Stimulated activated CD8-positive, alpha-beta memory T cell treated with anti-CD3 and anti-CD28 coated beads, Interleukin-15, amount 100 ng/mL, for 24 hours (primary cell): Measurements from ENCODE around the gene LSM4.
"Not testable (repeated sequence)": the region's sequence is repeated elsewhere in the genome, so short reads cannot be mapped to it uniquely, and the experiment has no call there.

Experiments used
- DNase-seq: peaks from one replicate; pipeline ENCODE4 v3.0.0-alpha.2; 2020; ENCODE audit warnings: low read depth

The LSM4 gene

DNA sequence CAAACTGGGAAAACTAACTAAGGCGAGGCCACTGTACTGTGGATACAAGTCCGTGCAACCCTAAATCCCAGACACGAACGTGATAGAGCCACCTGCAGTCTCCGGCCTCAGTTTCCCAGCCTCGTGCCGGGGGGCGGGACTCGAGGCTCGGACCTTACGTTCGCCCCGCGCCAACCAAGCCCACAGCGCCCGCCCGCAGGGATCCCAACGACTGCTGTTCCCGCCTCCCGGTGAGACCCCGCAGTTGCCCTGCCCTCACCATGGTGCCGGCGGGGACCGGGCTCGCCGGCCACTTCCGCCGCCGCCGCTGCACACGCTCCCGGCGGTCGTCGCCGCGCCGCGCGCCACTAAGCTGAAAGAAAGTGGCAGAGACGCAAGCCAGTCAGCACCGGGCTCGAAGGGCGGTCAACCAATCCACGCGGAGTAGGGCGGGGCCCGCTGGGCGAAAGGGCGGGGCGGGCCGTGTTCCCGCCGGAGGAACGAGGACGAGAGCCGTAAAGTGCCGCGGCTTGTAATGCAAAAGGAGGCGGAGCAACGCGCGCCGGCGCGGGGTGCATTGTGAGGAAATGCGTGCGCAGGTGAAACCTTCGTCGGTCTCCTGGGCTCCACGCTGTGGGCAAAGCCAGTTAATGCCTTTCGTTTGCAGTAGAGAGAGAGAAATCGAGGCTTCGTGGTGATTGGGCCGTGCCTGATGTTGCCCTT, at the start of gene LSM4:
Gene LSM4, minus strand, starts transcription at position 318 of the 702 bp plus-strand sequence. Its CDS starts 56 bp downstream, at position 262.
- DNase-seq, result peak; percentile 96

DNA sequence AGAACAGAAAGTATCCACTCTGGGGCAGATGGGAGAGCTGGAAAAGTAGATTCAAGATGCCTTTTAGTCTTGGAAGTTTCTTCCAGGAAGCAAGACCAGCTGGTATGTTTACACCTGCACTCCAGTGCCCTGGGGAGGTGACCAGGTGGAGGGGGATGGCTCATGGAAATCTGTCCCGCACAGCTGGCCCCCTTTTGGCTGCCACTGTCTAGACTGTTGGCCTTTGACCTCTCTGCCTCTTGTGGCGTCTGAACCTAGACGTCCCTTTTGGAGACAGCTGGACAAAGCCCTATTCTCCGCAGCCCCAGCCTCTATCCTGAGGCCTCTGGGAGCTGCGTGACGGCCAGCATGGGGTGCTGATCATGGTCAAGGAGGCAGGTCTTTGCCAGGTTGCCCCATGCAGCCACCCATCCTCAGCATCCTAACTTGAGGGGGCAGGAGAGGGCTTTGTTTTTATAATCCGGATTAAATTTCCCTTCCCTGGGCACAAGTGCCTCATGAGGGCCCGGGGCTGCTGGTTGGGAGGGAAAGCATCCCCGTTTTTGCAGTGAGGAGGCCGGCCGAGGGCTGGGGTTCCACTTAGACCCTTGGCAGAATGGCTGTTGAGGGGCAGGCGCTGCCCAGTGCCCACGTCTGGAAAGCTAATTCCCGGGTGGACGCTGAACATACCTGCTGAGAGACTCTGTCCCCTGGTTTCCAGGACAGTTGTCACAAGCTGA, 45.8 kb upstream of the LSM4 start:
- no peak for DNase-seq

DNA sequence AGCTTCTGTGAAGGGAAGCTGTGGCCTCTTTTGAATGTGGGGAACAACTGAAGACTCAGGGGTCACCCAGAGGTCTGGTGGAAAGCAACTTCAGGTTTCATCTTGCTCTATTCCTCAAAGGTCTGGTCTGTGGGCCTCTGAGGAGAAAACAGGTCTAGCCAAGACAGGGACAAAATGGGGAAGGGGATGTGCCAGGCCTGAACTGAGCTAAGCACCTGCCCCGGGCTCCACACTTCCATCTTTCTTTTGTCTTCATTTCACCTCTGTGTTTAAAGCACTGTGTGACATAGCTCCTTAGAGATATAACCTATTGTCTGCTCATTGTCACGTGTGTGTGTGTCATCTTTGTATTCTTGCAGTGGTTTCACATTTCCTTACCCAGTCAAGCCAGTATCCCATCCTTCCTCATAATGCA, 43.2 kb upstream of the LSM4 start:
- DNase-seq, result no peak

DNA sequence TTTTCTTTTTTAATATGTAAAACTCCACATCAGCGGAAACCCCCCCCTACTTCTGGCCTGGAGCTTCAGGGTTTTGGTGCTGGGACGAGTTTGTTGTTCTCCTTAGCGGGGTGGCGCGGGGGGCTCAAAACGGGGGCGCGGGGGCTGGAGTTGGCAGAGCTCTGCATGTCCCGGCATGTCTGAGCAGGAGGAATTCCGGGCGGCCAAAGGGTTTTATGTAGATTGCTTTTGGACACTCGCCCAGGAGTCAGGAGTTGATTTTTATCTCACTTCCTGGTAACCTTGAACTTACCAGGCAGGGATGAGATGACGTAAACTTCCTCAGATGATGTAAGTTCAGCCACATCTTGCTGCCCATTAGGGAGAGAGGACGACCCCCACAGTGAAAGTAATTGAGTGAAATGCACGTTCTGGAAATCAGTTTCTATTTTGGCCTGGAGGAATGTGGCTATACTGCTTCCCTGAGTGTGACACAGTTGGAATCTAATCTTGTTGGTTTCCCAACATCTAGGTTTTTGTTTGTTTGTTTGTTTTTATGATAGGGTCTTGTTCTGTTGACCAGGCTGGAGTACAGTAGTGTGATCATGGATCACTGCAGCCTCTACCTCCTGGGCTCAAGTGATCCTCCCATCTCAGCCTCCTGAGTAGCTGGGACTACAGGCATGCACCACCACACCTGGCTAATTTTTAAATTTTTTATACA, 42.1 kb upstream of the LSM4 start:
- DNase-seq, result no peak

DNA sequence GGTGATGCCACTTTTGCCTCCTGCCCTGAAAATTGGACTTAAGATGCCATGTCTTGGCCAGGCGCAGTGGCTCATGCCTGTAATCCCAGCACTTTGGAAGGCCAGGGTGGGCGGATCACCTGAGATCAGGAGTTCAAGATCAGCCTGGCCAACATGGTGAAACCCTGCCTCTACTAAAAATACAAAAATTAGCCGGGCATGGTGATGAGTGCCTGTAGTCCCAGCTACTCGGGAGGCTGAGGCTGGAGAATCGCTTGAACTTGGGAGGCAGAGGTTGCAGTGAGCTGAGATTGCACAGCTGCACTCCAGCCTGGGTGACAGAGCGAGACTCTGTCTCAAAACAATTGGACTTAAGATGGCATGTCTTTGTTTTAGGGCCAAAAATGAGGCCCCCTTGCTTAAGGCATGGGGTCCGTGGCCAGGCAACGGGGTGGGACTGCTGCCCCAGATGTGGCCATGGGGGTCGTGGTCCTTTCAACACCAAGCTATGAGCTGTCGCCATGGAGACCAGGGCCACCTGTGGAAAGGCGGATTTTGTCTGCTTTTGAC, 41.5 kb upstream of the LSM4 start:
- not testable (repeated sequence) for DNase-seq

DNA sequence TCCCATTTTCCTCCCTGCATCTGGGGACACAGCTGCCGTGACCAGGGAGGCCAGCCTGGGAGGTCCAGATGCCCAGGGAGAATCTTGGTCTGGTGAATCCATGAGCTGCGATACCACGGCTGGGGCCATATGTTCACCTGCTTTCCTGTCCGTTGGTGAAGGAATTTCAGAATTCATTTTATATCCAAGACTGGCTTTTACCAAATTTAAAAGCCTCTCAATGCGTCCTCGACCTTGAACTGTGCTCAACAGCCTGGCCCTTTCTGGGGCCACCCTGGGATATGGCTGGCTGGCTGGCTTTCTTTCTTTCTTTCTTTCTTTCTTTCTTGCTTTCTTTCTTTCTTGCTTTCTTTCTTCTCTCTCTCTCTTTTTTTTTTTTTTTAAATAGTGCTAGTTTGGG, 40.9 kb upstream of the LSM4 start:
- no peak for DNase-seq

DNA sequence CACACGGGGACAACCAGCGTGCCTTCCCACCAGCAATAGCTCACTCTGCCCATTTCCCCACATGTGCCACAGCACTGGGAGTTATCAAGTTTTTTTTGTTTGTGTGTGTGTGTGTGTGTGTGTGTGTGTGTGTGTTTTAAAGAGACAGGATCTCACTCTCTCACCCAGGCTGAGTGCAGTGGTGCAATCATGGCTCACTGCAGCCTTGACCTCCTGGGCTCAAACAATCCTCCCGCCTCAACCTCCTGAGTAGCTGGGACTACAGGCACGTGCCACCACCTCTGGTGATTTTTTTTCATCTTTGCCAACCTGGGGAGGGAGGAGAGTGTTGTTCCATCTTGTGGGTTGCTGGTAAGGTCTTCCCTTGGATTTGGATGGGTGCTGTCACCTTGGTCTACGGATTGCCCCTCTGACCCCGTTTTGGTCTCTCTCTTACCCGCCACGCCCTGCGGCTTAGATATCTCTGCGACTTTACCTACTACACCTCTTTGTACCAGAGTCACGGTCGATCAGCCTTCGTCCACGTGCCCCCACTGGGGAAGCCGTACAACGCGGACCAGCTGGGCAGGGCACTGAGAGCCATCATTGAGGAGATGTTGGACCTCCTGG, 40.2 kb upstream of the LSM4 start:
- no peak for DNase-seq

DNA sequence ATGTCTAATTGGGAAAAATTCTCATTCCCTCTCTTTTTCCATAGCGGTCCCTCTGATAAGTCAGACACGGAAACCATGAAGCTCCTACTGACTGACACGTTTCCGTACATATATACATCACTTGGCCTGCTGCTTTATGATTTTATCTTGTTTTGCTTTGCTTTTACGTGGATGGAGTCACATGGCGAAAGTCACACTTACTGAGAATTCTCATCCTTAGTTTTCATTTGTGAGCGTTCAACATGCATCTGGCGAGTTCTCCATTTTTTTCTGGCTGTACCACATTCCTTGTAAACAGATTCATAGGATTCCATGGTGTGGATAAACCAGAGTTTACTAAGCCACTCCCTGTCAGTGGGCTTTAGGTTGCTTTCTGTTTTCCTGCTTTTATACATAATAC, 38.8 kb upstream of the LSM4 start:
- no peak for DNase-seq

DNA sequence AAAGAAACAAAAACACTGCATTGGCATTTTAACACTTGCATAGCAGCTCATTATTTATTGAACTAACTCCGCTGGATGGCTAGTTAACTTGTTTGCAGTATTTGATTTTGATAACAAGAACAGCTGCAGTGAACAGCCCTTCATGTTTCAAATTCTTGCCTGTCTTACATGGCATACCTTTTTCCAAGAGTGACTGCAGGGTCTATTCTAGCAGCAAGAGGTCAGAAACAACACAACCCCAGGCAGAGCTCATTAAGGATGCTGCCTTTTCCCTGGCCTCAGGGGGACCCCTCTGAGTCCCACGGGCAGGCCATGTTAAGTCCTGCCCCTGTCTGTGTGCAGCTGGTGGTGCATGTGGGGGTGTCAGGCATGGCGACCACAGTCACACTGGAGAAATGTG, 34.2 kb upstream of the LSM4 start:
- no peak for DNase-seq

DNA sequence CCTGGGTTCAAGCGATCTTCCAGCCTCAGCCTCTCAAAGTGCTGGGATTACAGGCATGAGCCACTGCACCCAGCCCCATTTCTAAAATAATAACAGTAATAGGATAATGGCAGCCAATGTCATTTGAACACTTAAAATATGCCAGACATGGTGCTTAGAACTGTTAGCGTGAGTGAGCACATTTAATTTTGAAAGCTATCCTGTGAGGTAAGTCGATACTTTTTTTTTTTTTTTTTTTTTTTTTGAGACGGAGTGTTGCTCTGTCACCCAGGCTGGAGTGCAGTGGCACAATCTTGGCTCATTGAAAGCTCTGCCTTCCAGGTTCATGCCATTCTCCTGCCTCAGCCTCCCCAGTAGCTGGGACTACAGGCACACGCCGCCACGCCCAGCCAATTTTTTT, 31.9 kb upstream of the LSM4 start:
- not testable (repeated sequence) for DNase-seq

DNA sequence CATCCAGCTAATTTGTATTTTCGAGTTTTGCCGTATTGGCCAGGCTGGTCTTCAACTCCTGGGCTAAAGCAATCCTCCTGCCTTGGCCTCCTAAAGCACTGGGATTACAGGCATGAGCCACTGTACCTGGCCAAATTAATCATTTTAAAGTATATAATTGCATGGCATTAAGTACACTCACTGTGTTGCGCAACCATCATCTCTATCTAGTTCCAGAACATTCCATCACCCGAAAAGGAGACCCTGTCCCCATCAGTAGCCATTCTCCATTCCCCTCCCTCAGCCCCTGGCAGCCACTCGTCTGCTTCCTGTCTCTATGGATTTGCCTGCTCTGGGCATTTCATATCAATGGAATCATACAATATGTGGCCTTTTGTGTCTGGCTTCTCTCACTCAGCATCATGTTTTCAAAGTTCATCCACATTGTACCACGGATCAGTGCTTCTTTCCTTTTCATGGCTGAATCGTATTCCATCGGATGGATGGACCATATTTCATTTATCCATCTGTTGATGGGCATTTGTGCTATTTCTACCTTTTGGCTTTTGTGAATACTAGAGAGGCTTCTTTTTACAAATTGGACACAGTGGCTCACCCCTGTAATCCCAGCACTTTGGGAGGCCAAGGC, 30.6 kb upstream of the LSM4 start:
- no peak for DNase-seq

DNA sequence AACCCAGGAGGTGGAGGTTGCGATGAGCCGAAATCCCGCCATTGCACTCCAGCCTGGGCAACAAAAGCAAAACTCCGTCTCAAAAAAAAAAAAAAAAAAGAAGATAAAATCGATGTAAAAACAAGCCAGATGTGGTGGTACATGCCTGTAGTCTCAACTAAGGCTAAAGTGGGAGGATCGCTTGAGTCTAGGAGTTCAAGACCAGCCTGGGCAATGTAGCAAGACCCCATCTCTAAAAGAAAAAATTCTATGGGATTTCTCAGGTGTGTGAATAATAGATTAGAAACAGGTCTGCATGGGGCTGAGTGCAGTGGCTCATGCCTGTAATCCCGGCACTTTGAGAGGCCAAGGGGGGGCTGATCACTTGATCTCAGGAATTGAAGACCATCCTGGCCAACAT, 28.7 kb upstream of the LSM4 start:
- DNase-seq, result no peak

DNA sequence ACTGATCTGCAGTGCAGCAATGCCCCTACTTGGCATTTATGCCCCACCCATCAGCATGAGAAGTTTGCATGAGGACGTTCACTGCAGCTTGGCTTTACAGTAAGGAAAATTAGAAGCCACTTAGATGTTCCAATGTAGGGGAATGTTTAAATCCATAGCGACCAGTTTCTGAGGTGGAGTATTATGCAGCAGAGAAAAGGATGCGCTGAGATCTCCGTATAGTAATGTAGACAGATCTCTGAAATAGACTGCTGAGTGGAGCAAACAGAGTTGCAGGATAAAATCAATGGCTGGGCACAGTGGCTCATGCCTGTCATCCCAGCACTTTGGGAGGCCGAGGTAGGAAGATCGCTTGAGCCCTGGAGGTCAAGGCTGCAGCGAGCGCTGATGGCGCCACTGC, 27.6 kb upstream of the LSM4 start:
- DNase-seq, result no peak

DNA sequence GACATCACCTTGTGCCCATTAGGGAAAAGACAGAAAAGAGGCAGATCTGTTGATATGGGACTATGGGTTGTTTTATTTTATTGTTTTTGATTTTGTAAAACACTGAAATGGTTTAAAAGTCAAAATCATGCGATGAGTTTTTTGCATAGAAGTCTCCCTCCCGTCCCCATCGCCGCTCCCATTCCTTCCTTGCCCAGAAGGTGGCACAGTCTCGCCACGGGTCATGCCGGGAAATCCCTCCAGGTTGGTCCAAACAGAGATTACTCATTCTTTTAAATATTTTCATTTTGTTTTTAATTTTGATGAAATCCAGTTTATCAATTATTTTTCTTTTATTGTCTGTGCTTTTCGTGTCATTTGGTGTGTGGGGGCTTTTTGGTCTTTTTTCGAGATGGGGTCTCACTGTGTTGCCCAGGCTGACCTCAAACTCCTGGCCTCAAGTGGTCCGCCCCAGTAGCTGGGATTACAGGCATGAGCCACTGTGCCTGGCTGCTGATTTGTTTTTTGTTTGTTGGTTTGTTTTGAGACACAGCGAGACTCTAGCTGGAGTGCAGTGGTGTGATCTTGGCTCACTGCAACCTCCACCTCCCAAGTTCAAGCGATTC, 26.8 kb upstream of the LSM4 start:
- DNase-seq, result no peak

DNA sequence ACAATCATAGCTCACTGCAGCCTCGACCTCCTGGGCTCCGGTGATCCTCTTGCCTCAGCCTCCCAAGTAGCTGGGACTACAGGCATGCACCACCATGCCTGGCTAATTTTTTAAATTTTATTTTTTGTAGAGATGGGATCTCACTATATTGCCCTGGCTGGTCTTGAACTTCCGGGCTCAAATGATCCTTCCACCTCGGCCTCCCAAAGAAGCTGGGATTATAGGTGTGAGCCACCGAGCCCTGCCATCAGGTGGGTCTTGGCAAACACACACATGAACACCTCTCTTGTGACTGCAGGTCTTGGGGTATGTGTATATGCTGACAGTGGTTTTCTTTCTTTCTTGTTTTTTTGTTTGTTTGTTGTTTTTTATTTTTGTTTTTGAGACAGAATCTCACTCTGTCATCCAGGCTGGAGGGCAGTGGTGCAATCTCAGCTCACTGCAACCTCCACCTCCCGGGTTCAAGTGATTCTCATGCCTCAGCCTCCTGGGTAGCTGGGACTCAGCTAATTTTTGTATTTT, 26.0 kb upstream of the LSM4 start:
- DNase-seq, result not testable (repeated sequence)

DNA sequence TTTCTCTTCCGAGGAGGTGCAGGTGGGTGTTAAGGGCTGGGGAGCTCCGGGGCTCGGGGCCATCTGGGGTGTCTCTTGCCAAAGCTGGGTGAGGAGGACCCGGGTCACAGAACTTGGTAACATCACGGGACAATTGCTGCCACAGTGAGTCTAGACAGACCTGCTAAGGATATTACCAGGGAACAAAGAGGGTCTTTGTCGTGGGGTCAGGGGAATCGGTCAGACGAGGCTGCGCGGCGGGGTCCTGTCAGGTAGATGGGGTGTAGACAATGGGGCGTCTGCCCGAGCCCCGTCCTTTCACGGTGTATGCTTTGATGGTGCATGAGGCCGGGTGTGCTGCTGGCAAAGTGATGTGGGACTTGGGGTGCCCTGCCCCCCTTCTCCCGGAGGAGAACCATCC, 25.3 kb upstream of the LSM4 start:
- no peak for DNase-seq

DNA sequence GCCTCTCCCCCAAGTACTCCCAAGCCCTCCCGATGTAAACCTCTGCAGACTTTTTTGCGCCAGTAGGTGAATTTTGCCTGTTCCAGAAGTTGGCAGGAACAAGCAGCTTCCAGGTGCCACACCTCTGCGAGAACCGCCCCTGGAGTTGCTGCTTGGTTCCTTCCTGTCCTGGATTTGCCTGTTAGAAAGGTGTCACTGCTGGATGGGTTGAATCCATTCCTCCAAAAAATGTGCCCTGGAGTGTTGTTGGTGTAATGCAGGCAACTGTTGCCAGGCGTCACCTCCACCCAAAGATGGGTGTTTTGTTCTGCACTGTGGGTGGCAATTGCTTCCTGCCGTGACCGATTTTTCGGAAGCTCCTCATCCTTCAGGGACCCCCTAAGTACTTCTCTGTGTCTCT, 23.2 kb upstream of the LSM4 start:
- no peak for DNase-seq

DNA sequence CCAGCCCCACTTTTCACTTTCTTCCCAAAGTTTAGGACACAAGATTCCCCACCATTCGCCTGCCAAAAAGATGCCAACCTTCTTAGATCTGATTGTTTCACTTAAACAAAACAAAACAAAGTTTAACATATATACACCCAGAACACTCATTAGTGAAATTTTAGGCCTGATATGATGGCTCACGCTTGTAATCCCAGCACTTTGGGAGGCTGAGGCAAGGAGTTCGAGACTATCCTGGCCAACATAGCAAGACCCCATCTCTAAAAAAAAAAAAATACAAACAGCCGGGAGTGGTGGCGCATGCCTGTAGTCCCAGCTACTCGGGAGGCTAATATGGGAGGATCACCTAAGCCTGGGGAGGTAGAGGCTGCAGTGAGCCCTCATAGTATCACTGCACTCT, 22.4 kb upstream of the LSM4 start:
- DNase-seq, result no peak

DNA sequence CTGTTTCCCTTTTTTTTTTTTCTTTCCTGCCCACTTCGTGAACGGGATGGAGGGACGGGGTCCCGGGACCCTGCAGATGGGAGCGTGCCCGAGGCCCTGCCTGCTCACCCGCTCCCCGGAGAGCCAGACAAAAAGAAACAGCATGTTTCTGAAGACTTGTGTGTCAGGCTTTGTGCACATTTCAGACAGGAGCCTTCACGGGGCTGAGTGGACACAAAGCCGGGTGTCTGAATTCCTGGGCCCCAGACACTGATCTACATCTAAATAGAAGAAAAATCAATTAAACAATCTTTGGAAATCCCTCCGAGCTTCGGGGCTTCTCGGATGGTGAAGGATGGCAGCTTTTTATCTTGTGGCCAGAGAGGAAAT, 21.7 kb upstream of the LSM4 start:
- no peak for DNase-seq

DNA sequence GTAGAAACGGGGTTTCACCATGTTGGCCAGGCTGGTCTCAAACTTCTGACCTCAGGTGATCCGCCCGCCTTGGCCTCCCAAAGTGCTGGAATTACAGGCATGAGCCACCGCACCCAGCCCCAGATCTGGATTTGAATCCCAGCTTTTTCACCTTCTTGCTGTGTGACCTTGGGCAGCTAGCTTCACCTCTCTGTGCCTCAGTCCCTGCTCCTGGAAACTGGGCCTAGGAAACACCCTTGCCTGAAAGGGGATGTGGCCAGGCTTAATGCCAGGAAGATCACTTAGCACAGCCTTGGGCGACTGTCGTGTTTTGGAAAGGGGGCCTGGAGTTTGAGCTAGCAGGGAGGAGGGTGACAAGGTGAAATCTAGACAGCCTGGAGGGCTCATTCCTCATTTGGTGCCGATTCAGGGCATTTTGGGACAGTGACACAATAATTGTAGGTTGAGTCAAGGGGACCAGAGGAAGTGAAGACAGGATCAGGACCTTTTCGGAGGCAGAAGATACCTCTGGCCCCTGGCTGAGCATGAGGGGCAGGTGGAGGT, 19.3 kb upstream of the LSM4 start:
- DNase-seq, result no peak
